ENCODE measurements around the gene OR2T35. TPM values are rescaled to one million over a fixed set of nuclear protein-coding genes. Genes with fewer than 3 reads are reported as not detected.
"Not testable (repeated sequence)": the region's sequence is repeated elsewhere in the genome, so short reads cannot be mapped to it uniquely, and the experiment has no call there.

Gene OR2T35, protein sequence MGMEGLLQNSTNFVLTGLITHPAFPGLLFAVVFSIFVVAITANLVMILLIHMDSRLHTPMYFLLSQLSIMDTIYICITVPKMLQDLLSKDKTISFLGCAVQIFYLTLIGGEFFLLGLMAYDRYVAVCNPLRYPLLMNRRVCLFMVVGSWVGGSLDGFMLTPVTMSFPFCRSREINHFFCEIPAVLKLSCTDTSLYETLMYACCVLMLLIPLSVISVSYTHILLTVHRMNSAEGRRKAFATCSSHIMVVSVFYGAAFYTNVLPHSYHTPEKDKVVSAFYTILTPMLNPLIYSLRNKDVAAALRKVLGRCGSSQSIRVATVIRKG
- total RNA-seq: not detected
- polyA plus RNA-seq: not detected
- long read RNA-seq, donor 1: 0 reads
- long read RNA-seq, donor 2: 0 reads
- long read RNA-seq, donor 3: 0 reads
- long read RNA-seq, donor 4: 0 reads
- long read RNA-seq, donor 5: 0 reads
- long read RNA-seq, donor 6: 0 reads
- long read RNA-seq, donor 7: 0 reads
- long read RNA-seq, donor 8: 0 reads
- long read RNA-seq, donor 9: 0 reads
- long read RNA-seq, donor 10: 0 reads

DNA sequence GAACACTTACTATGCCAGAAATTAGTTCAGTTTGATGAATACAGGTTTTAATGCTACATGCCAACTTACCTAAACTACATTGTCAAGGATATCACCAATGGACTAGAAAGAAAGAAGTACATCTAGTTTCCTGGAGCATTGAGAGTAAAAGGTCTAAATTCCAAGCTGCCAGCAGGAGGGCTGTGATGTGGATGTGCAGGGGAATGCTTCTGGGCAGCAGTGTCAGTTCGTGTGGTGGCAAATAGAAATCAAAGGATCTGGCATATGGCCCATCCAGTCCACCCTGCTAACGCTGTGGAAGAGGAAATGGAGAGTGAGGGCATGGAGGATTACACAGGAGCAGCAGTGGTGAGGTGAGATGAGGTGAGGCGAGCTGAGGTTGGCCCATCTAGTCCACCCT, at the start of gene OR2T35:
Gene OR2T35 (minus strand): TSS at position 101 of the 400 bp plus-strand sequence. CDS start 6,020 bp downstream, outside the sequence.
- not testable (repeated sequence) for H3K9me3 ChIP-seq (ENCODE audit: control insufficient read depth in 2 of 2, insufficient read depth in 1 of 2, low read length in 1 of 2); H3K36me3 ChIP-seq (ENCODE audit: control insufficient read depth in 2 of 2, insufficient read depth in 2 of 2, low read length in 1 of 2); H3K27me3 ChIP-seq (ENCODE audit: control insufficient read depth in 2 of 2, insufficient read depth in 1 of 2, low read length in 1 of 2); DNase-seq (ENCODE audit: low read depth in 6 of 9, low spot score in 9 of 9); H3K4me3 ChIP-seq (ENCODE audit: low read length in 2 of 2); H3K4me1 ChIP-seq (ENCODE audit: control insufficient read depth in 2 of 2, insufficient read depth in 2 of 2, low read length in 2 of 2); H3K27ac ChIP-seq (ENCODE audit: low read depth in 1 of 2, low read length in 1 of 2)
- WGBS: 100% methylated on average over 1 of the region's 3 CpGs

DNA sequence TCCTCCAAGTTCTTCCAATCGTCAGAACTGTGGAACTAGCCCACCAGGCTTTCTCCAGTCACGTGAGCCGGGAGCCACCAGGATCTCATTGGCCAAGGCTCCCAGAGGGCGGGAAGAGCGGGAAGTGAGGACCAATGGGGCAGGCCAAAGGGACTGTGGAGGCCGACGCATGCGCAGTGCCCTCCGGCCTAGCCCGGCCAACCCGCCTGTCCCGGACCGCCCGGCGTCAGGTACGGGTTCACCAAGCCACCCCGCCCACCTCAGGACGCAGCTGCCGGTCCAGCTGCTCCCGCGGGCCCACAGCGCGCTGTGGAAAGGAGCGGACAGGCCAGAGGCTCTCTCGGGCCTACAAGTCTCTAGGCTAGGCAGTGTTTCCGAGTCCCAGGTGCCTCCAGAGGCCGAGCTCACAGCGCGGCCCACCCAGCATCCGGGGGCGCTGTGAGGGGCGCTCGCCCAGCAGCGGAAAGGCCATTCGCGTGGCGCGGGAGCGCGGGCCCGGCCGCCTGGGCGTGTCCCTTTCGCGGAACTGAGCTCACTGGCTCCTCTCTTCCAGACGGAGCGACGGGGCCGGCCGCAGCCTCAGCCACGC, 46.6 kb upstream of the OR2T35 start:
- H3K4me3 ChIP-seq (ENCODE audit: low read length in 2 of 2): no peak overlapping the region
- no peak for DNase-seq (ENCODE audit: low read depth in 6 of 9, low spot score in 9 of 9)
- WGBS: 92% methylated on average over 51 of the region's 51 CpGs
- no peak overlapping the region for H3K27ac ChIP-seq (ENCODE audit: low read depth in 1 of 2, low read length in 1 of 2)
- peaks cover 2 to 14% of the 10 kb centered on the region in 2 donors for H3K9me3 ChIP-seq (ENCODE audit: control insufficient read depth in 2 of 2, insufficient read depth in 1 of 2, low read length in 1 of 2)
- H3K4me1 ChIP-seq (ENCODE audit: control insufficient read depth in 2 of 2, insufficient read depth in 2 of 2, low read length in 2 of 2): no peaks in the 10 kb centered on the region
- no peaks in the 10 kb centered on the region for H3K27me3 ChIP-seq (ENCODE audit: control insufficient read depth in 2 of 2, insufficient read depth in 1 of 2, low read length in 1 of 2)
- H3K36me3 ChIP-seq (ENCODE audit: control insufficient read depth in 2 of 2, insufficient read depth in 2 of 2, low read length in 1 of 2): no peaks in the 10 kb centered on the region

DNA sequence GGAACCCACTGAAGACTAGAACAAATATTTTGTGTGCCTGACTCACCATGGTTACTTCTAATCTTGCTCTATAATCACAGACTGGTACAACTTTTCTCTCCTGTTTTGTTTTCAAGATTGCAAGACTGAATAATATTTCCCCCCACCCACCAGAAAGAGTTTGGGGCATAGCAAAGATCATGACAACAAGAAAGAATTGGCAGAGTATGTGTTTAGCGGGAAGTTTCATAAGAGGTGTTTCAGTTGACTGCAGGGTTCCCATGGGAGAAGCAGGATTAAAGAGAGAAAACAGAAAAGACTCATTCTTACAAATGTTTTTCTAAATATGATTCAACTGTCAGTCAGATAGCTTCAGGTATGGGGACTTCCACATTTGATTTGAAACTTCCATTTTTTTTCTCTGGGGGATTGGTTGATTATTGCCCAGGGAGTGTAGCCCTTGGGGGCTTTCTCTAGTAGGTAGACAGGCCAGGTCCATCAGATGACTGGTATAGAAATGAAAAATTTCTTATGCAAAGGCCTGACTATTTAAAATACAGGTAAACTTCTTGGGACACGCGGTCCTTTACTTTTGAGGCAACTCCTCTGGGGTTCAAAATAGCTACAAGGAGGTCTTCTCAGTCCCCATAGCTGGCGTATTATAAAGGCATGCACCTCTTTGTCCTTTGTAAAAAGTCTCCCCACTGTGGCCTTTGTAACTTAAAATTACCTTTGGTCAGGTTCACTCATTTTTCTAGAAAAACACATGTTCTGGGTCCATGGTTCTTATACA, 43.6 kb upstream of the OR2T35 start:
- Histone ChIP-seq H3K27ac (ENCODE audit: low read depth in 1 of 2, low read length in 1 of 2) (no peak overlapping the region), H3K9me3 (ENCODE audit: control insufficient read depth in 2 of 2, insufficient read depth in 1 of 2, low read length in 1 of 2) (peaks cover 2 to 10% of the 10 kb centered on the region in 2 donors), H3K36me3 (ENCODE audit: control insufficient read depth in 2 of 2, insufficient read depth in 2 of 2, low read length in 1 of 2) (no peaks in the 10 kb centered on the region), H3K4me3 (ENCODE audit: low read length in 2 of 2) (no peak overlapping the region), H3K4me1 (ENCODE audit: control insufficient read depth in 2 of 2, insufficient read depth in 2 of 2, low read length in 2 of 2) (no peaks in the 10 kb centered on the region), H3K27me3 (ENCODE audit: control insufficient read depth in 2 of 2, insufficient read depth in 1 of 2, low read length in 1 of 2) (no peaks in the 10 kb centered on the region)
- 95% methylated on average over 4 of the region's 4 CpGs for WGBS
- no peak for DNase-seq (ENCODE audit: low read depth in 6 of 9, low spot score in 9 of 9)

DNA sequence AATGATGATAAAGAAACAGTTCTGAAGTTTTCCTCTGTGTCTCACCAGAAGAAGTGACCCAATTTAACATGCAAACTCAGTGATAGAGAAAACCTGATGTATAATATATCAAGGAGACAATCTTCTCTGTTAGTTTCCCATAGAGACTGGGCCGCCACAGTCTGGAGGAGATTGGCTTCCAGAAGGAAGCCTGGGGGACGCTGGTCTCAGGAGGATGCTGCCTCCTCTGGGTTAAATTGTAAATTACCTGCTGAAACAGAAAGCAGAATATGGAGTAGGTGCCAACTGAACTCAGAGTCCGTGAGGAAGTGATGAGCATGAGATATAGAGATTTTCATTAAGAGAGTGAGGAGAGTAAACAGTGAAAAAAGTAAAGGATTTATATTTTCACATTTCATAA, 41.7 kb upstream of the OR2T35 start:
- H3K4me1 ChIP-seq (ENCODE audit: control insufficient read depth in 2 of 2, insufficient read depth in 2 of 2, low read length in 2 of 2): no peaks in the 10 kb centered on the region
- no peak overlapping the region for H3K27ac ChIP-seq (ENCODE audit: low read depth in 1 of 2, low read length in 1 of 2)
- H3K9me3 ChIP-seq (ENCODE audit: control insufficient read depth in 2 of 2, insufficient read depth in 1 of 2, low read length in 1 of 2): peaks cover 2 to 5% of the 10 kb centered on the region in 2 donors
- H3K36me3 ChIP-seq (ENCODE audit: control insufficient read depth in 2 of 2, insufficient read depth in 2 of 2, low read length in 1 of 2): no peaks in the 10 kb centered on the region
- WGBS: 25% methylated on average over 3 of the region's 3 CpGs
- H3K4me3 ChIP-seq (ENCODE audit: low read length in 2 of 2): no peak overlapping the region
- DNase-seq (ENCODE audit: low read depth in 6 of 9, low spot score in 9 of 9): no peak
- H3K27me3 ChIP-seq (ENCODE audit: control insufficient read depth in 2 of 2, insufficient read depth in 1 of 2, low read length in 1 of 2): no peaks in the 10 kb centered on the region

DNA sequence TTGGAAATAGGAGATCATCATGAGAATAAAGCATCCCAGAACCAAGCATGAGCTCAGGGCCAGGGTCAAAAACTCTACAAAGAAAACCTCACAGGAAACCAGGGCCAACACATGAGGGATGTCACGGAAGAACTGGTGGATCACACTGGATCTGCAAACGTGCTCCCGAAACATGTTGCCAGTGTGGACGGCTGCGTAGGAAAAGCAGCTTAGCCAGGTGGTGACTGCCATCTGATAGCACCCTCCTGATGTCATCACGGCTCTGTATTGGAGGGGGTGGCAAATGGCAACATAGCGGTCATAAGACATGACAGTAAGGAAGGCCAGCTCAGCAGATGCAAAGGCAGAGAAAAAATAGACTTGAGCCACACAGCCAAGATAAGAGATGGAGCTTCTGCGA, 36.6 kb upstream of the OR2T35 start:
- no peaks in the 10 kb centered on the region for H3K9me3 ChIP-seq (ENCODE audit: control insufficient read depth in 2 of 2, insufficient read depth in 1 of 2, low read length in 1 of 2)
- no peak overlapping the region for H3K4me3 ChIP-seq (ENCODE audit: low read length in 2 of 2)
- H3K27ac ChIP-seq (ENCODE audit: low read depth in 1 of 2, low read length in 1 of 2): no peak overlapping the region
- H3K4me1 ChIP-seq (ENCODE audit: control insufficient read depth in 2 of 2, insufficient read depth in 2 of 2, low read length in 2 of 2): no peaks in the 10 kb centered on the region
- no peak for DNase-seq (ENCODE audit: low read depth in 6 of 9, low spot score in 9 of 9)
- WGBS: 96% methylated on average over 8 of the region's 8 CpGs
- no peaks in the 10 kb centered on the region for H3K36me3 ChIP-seq (ENCODE audit: control insufficient read depth in 2 of 2, insufficient read depth in 2 of 2, low read length in 1 of 2)
- H3K27me3 ChIP-seq (ENCODE audit: control insufficient read depth in 2 of 2, insufficient read depth in 1 of 2, low read length in 1 of 2): no peaks in the 10 kb centered on the region

DNA sequence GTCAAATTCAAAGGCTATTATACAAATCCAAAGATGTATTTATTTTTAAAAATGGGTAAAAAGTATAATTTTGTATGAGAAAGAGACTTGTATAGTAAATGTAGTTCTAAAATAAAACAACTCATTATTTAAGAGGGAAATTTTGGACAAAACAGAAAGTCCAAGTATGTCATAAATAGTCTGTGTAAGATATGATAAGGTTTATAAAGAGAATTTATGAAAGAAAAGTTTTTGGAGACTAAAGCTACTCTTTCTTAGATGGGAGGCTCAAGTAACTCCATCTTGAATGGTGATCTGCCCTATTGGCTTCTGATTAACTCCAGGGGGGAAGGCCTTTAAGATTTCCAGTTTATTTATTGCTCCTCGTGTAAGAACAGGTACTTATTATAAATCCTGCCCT, 24.9 kb upstream of the OR2T35 start:
- no peaks in the 10 kb centered on the region for H3K4me1 ChIP-seq (ENCODE audit: control insufficient read depth in 2 of 2, insufficient read depth in 2 of 2, low read length in 2 of 2)
- DNase-seq (ENCODE audit: low read depth in 6 of 9, low spot score in 9 of 9): no peak
- WGBS: 83% methylated on average over 1 of the region's 1 CpG

DNA sequence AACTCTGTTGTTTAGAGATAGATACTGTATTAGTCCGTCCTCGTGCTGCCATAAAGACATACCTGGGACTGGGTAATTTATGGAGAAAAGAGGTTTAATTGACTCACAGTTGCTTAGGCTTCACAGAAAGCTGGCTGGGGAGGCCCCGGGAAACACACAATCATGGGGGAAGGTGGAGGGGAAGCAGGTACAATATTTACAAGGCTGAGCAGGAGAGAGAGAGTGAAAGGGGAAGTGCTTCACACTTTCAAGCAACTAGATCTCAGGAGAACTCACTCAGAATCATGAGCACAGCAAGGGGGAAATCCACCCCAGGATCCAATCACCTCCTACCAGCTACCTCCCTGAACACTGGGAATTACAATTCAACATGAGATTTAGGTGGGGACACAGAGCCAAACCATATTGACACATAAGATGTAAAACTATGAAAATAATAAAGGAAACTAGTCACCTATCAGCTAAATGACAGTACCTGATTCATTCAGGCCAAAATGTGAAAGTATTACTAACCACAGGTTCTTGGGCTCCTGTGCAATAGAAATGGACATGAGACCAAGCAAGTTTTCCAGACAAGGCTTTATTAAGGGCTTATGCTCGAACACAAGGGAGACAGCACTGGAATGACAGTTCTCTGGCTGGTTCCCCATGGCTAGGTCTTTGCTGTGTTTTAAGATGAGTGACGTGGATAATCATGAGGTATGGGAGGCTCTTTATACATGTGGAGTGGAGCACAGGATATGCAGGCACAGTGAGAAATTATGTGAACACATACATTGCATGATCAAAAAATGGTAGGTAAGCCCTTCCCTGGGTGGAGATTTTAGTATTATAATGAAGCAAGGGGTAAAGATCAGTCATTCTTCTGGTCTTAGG, 18.6 kb upstream of the OR2T35 start:
- not testable (repeated sequence) for H3K27me3 ChIP-seq (ENCODE audit: control insufficient read depth in 2 of 2, insufficient read depth in 1 of 2, low read length in 1 of 2); H3K9me3 ChIP-seq (ENCODE audit: control insufficient read depth in 2 of 2, insufficient read depth in 1 of 2, low read length in 1 of 2); H3K4me3 ChIP-seq (ENCODE audit: low read length in 2 of 2); H3K4me1 ChIP-seq (ENCODE audit: control insufficient read depth in 2 of 2, insufficient read depth in 2 of 2, low read length in 2 of 2); DNase-seq (ENCODE audit: low read depth in 6 of 9, low spot score in 9 of 9); H3K36me3 ChIP-seq (ENCODE audit: control insufficient read depth in 2 of 2, insufficient read depth in 2 of 2, low read length in 1 of 2); H3K27ac ChIP-seq (ENCODE audit: low read depth in 1 of 2, low read length in 1 of 2)
- 64% methylated on average over 5 of the region's 5 CpGs for WGBS

More for the DNA sequence above, 24.9 kb upstream of the OR2T35 start:
- Histone ChIP-seq H3K4me3 (ENCODE audit: low read length in 2 of 2) (no peak overlapping the region), H3K36me3 (ENCODE audit: control insufficient read depth in 2 of 2, insufficient read depth in 2 of 2, low read length in 1 of 2) (no peaks in the 10 kb centered on the region), H3K9me3 (ENCODE audit: control insufficient read depth in 2 of 2, insufficient read depth in 1 of 2, low read length in 1 of 2) (peaks cover 0 to 11% of the 10 kb centered on the region in 2 donors), H3K27me3 (ENCODE audit: control insufficient read depth in 2 of 2, insufficient read depth in 1 of 2, low read length in 1 of 2) (no peaks in the 10 kb centered on the region), H3K27ac (ENCODE audit: low read depth in 1 of 2, low read length in 1 of 2) (no peak overlapping the region)

DNA sequence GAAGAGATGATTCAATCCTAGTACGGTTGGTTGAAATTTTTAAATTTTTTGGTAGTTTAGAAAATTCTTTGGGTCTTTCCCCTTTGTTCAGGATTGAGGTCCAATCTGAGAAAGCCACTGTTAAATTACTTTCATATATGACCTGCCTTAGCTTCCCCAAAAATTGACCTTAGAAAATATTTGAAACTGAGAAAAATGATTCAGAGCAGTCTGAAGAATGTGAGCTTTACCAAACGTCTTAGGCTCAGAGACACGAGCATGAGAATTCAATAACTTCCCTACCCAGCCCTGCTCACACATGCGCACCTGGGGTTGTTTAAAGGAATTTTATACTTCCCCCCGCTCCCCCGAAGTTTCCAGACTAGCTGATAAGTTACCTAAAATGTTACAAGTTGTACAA, 11.7 kb upstream of the OR2T35 start:
- not testable (repeated sequence) for H3K4me1 ChIP-seq (ENCODE audit: control insufficient read depth in 2 of 2, insufficient read depth in 2 of 2, low read length in 2 of 2)

More for the DNA sequence above, 11.7 kb upstream of the OR2T35 start:
- not testable (repeated sequence) for H3K4me3 ChIP-seq (ENCODE audit: low read length in 2 of 2); DNase-seq (ENCODE audit: low read depth in 6 of 9, low spot score in 9 of 9); H3K36me3 ChIP-seq (ENCODE audit: control insufficient read depth in 2 of 2, insufficient read depth in 2 of 2, low read length in 1 of 2); H3K9me3 ChIP-seq (ENCODE audit: control insufficient read depth in 2 of 2, insufficient read depth in 1 of 2, low read length in 1 of 2); H3K27me3 ChIP-seq (ENCODE audit: control insufficient read depth in 2 of 2, insufficient read depth in 1 of 2, low read length in 1 of 2); H3K27ac ChIP-seq (ENCODE audit: low read depth in 1 of 2, low read length in 1 of 2)
- WGBS: 92% methylated on average over 4 of the region's 6 CpGs
